ENCODE results near the gene PRR5. TPM values are rescaled to one million over a fixed set of nuclear protein-coding genes. Genes with fewer than 3 reads are reported as not detected.

PRR5 gene
- total RNA-seq, 1 experiment from 2014 or later = 11.8 TPM

GRCh38 chr22:44668886-44669521, 33.0 kb upstream of the PRR5 start:
- H3K18ac ChIP-seq (ENCODE audit: insufficient read length, low read depth, low read length) = no peak overlapping the region
- no peak overlapping the region for H3K14ac ChIP-seq (ENCODE audit: insufficient read depth, low read length)
- peaks cover 5% of the 10 kb centered on the region for H3K27me3 ChIP-seq (ENCODE audit: insufficient read depth, low read length)
- H4K8ac ChIP-seq (replicated peaks; ENCODE audit: insufficient read length, low read depth, low read length) = no peak overlapping the region
- no CpG with 5 or more reads among the region's 45 CpGs for WGBS (ENCODE audit: extremely low coverage, insufficient read length, low lambda C conversion rate)
- no peak for TF ChIP-seq CTCF (conservative IDR thresholded peaks at IDR 0.05)
- H2BK20ac ChIP-seq (ENCODE audit: low read depth, low read length, poor library complexity, severe bottlenecking) = no peak overlapping the region
- no peak overlapping the region for H3T11ph ChIP-seq (ENCODE audit: low read length)
- no peaks in the 10 kb centered on the region for H3K9me3 Mint-ChIP-seq
- H3K56ac ChIP-seq (ENCODE audit: insufficient read length, low read depth, low read length) = no peak overlapping the region
- peaks cover 80% of the 10 kb centered on the region for H3K27me3 Mint-ChIP-seq (ENCODE audit: low read depth)
- no peaks in the 10 kb centered on the region for H4K20me1 ChIP-seq (ENCODE audit: control insufficient read depth, insufficient read depth, insufficient read length)
- no peak overlapping the region for H2AK5ac ChIP-seq (ENCODE audit: insufficient read length, low read length)
- peak overlapping the region; percentile 63 for H3K4me2 ChIP-seq (ENCODE audit: insufficient read depth, insufficient read length, low read length)
- no peaks in the 10 kb centered on the region for H3K9me3 ChIP-seq (ENCODE audit: control insufficient read depth, low read depth, low read length)
- no peak overlapping the region for H2BK12ac ChIP-seq (ENCODE audit: insufficient read length, low read depth, low read length)
- peaks cover 0 to 6% of the 10 kb centered on the region in 2 experiments; a peak in 3 of 4 replicates for H3K4me1 Mint-ChIP-seq
- no peak overlapping the region for H4K91ac ChIP-seq (ENCODE audit: insufficient read length, low read depth, low read length)
- no peaks in the 10 kb centered on the region for H3K79me1 ChIP-seq (ENCODE audit: insufficient read depth, low read depth, low read length, poor library complexity, severe bottlenecking)
- H2BK15ac ChIP-seq (ENCODE audit: low read depth, low read length) = no peak overlapping the region
- no peak overlapping the region for H2BK120ac ChIP-seq (ENCODE audit: low read depth, low read length, poor library complexity, severe bottlenecking)
- no peak overlapping the region for H3K23ac ChIP-seq (ENCODE audit: insufficient read length, low read depth, low read length)
- no peak overlapping the region for H3K27ac ChIP-seq (ENCODE audit: insufficient read length, low read depth, low read length)
- H4K5ac ChIP-seq (ENCODE audit: insufficient read length, low read depth, low read length) = no peak overlapping the region
- H3K36me3 Mint-ChIP-seq (ENCODE audit: insufficient read depth in 1 of 3, low read depth in 3 of 3) = no peaks in the 10 kb centered on the region
- H2BK5ac ChIP-seq (ENCODE audit: insufficient read length, low read length) = no peak overlapping the region
- peak overlapping the region; percentile 62 to 81 for H3K4me3 Mint-ChIP-seq
- H3K23me2 ChIP-seq (ENCODE audit: insufficient read length, low read depth, low read length, poor library complexity, severe bottlenecking) = peaks cover 4% of the 10 kb centered on the region
- no peak overlapping the region for H3K9ac ChIP-seq (ENCODE audit: extremely low read depth, insufficient read length, low read length)
- H3K27ac Mint-ChIP-seq = no peak overlapping the region
- no peak overlapping the region for H2AFZ ChIP-seq (ENCODE audit: low read length)
- H3K4ac ChIP-seq (ENCODE audit: low read depth, low read length) = no peak overlapping the region
- H3K4me1 ChIP-seq (ENCODE audit: insufficient read depth, low read length) = no peaks in the 10 kb centered on the region
- no peaks in the 10 kb centered on the region for H3K79me2 ChIP-seq (ENCODE audit: insufficient read depth, low read length)
- no peak for DNase-seq
